HFF-Myc (cell line): ENCODE measurements around the gene TMEM190.

Experiments
- DNase-seq: peaks from one replicate; pipeline ENCODE4 v3.0.0-alpha.2; 2011; ENCODE audit warnings: low read depth; ENCODE audit errors: extremely low read depth
- H3K4me3 ChIP-seq: replicated peaks from 2 replicates; pipeline ENCODE4 v1.5.1; 2011; ENCODE audit warnings: low read depth, mild to moderate bottlenecking, control low read depth, low read length
- CTCF ChIP-seq: IDR thresholded peaks from 2 replicates; pipeline ENCODE4 v1.5.1; 2012; ENCODE audit warnings: mild to moderate bottlenecking, low read depth, low read length, control low read depth; ENCODE audit errors: missing control alignments

TMEM190 gene

GRCh38 chr19:55389386-55390317, 13.0 kb downstream of the TMEM190 start:
- no peak for DNase-seq
- H3K4me3 ChIP-seq, result peak overlapping the region; percentile 96
- TF ChIP-seq CTCF, result no peak

GRCh38 chr19:55390461-55390880, 13.8 kb downstream of the TMEM190 start:
- no peak for DNase-seq
- TF ChIP-seq CTCF, result no peak
- H3K4me3 ChIP-seq, result no peak overlapping the region

- no peak for DNase-seq
- TF ChIP-seq CTCF, result no peak
- no peak overlapping the region for H3K4me3 ChIP-seq
These were observed 14.6 kb downstream of the TMEM190 start for GRCh38 chr19:55391191-55391670.

GRCh38 chr19:55391702-55392615, 15.3 kb downstream of the TMEM190 start:
- no peak for DNase-seq
- no peak overlapping the region for H3K4me3 ChIP-seq
- no peak for TF ChIP-seq CTCF

GRCh38 chr19:55392820-55393761, 16.5 kb downstream of the TMEM190 start:
- no peak overlapping the region for H3K4me3 ChIP-seq
- no peak for DNase-seq
- no peak for TF ChIP-seq CTCF
